Measurements from ENCODE around the gene PAXX.
A peak's percentile ranks its signal among the peaks of the same experiment; 100 is the strongest.

PAXX gene

GRCh38 chr9:136964171-136964689 is 28.0 kb upstream of the PAXX start:
- Histone ChIP-seq H3K4me1 (ENCODE audit: control insufficient read depth, insufficient read depth, low read length) (no peaks in the 10 kb centered on the region), H3K4me3 (ENCODE audit: low read length) (no peak overlapping the region), H3K9ac (ENCODE audit: low read length) (no peak overlapping the region), H3K36me3 (ENCODE audit: control insufficient read depth, insufficient read depth, low read length) (no peaks in the 10 kb centered on the region), H3K27ac (ENCODE audit: low read depth, low read length) (no peak overlapping the region), H3K27me3 (ENCODE audit: control insufficient read depth, insufficient read depth, low read length) (no peaks in the 10 kb centered on the region)

GRCh38 chr9:136964833-136965422 is 27.3 kb upstream of the PAXX start:
- Histone ChIP-seq H3K36me3 (ENCODE audit: control insufficient read depth, insufficient read depth, low read length) (no peaks in the 10 kb centered on the region), H3K9ac (ENCODE audit: low read length) (no peak overlapping the region), H3K4me3 (ENCODE audit: low read length) (no peak overlapping the region), H3K27ac (ENCODE audit: low read depth, low read length) (no peak overlapping the region), H3K4me1 (ENCODE audit: control insufficient read depth, insufficient read depth, low read length) (no peaks in the 10 kb centered on the region), H3K27me3 (ENCODE audit: control insufficient read depth, insufficient read depth, low read length) (no peaks in the 10 kb centered on the region)

GRCh38 chr9:136965771-136966484 is 26.3 kb upstream of the PAXX start:
- H3K36me3 ChIP-seq (ENCODE audit: control insufficient read depth, insufficient read depth, low read length), result no peaks in the 10 kb centered on the region
- no peaks in the 10 kb centered on the region for H3K4me1 ChIP-seq (ENCODE audit: control insufficient read depth, insufficient read depth, low read length)
- H3K27ac ChIP-seq (ENCODE audit: low read depth, low read length), result no peak overlapping the region
- H3K27me3 ChIP-seq (ENCODE audit: control insufficient read depth, insufficient read depth, low read length), result no peaks in the 10 kb centered on the region
- peak overlapping the region; percentile 24 for H3K4me3 ChIP-seq (ENCODE audit: low read length)
- H3K9ac ChIP-seq (ENCODE audit: low read length), result no peak overlapping the region

GRCh38 chr9:136968333-136969127 is 23.7 kb upstream of the PAXX start:
- Histone ChIP-seq H3K27me3 (ENCODE audit: control insufficient read depth, insufficient read depth, low read length) (no peaks in the 10 kb centered on the region), H3K36me3 (ENCODE audit: control insufficient read depth, insufficient read depth, low read length) (no peaks in the 10 kb centered on the region), H3K27ac (ENCODE audit: low read depth, low read length) (no peak overlapping the region), H3K4me1 (ENCODE audit: control insufficient read depth, insufficient read depth, low read length) (no peaks in the 10 kb centered on the region), H3K4me3 (ENCODE audit: low read length) (no peak overlapping the region), H3K9ac (ENCODE audit: low read length) (no peak overlapping the region)

- no peak overlapping the region for H3K4me3 ChIP-seq (ENCODE audit: low read length)
- H3K4me1 ChIP-seq (ENCODE audit: control insufficient read depth, insufficient read depth, low read length), result no peaks in the 10 kb centered on the region
- H3K36me3 ChIP-seq (ENCODE audit: control insufficient read depth, insufficient read depth, low read length), result no peaks in the 10 kb centered on the region
- no peak overlapping the region for H3K27ac ChIP-seq (ENCODE audit: low read depth, low read length)
- H3K27me3 ChIP-seq (ENCODE audit: control insufficient read depth, insufficient read depth, low read length), result no peaks in the 10 kb centered on the region
- no peak overlapping the region for H3K9ac ChIP-seq (ENCODE audit: low read length)
Observed at GRCh38 chr9:136969150-136969549, 23.1 kb upstream of the PAXX start.

- Histone ChIP-seq H3K27ac (ENCODE audit: low read depth, low read length) (no peak overlapping the region), H3K4me1 (ENCODE audit: control insufficient read depth, insufficient read depth, low read length) (no peaks in the 10 kb centered on the region), H3K9ac (ENCODE audit: low read length) (no peak overlapping the region), H3K4me3 (ENCODE audit: low read length) (no peak overlapping the region), H3K36me3 (ENCODE audit: control insufficient read depth, insufficient read depth, low read length) (no peaks in the 10 kb centered on the region), H3K27me3 (ENCODE audit: control insufficient read depth, insufficient read depth, low read length) (no peaks in the 10 kb centered on the region)
Observed at GRCh38 chr9:136969774-136970173, 22.4 kb upstream of the PAXX start.

- Histone ChIP-seq H3K4me1 (ENCODE audit: control insufficient read depth, insufficient read depth, low read length) (no peaks in the 10 kb centered on the region), H3K9ac (ENCODE audit: low read length) (no peak overlapping the region), H3K27ac (ENCODE audit: low read depth, low read length) (no peak overlapping the region), H3K36me3 (ENCODE audit: control insufficient read depth, insufficient read depth, low read length) (no peaks in the 10 kb centered on the region), H3K4me3 (ENCODE audit: low read length) (no peak overlapping the region), H3K27me3 (ENCODE audit: control insufficient read depth, insufficient read depth, low read length) (no peaks in the 10 kb centered on the region)
Observed at GRCh38 chr9:136970361-136970760, 21.9 kb upstream of the PAXX start.

- Histone ChIP-seq H3K4me3 (ENCODE audit: low read length) (no peak overlapping the region), H3K27ac (ENCODE audit: low read depth, low read length) (no peak overlapping the region), H3K4me1 (ENCODE audit: control insufficient read depth, insufficient read depth, low read length) (no peaks in the 10 kb centered on the region), H3K27me3 (ENCODE audit: control insufficient read depth, insufficient read depth, low read length) (no peaks in the 10 kb centered on the region), H3K36me3 (ENCODE audit: control insufficient read depth, insufficient read depth, low read length) (no peaks in the 10 kb centered on the region), H3K9ac (ENCODE audit: low read length) (no peak overlapping the region)
Observed at GRCh38 chr9:136971746-136972145, 20.5 kb upstream of the PAXX start.

GRCh38 chr9:136972335-136972734 is 19.9 kb upstream of the PAXX start:
- no peaks in the 10 kb centered on the region for H3K27me3 ChIP-seq (ENCODE audit: control insufficient read depth, insufficient read depth, low read length)

GRCh38 chr9:136972743-136973142 is 19.5 kb upstream of the PAXX start:
- Histone ChIP-seq H3K4me1 (ENCODE audit: control insufficient read depth, insufficient read depth, low read length) (no peaks in the 10 kb centered on the region), H3K36me3 (ENCODE audit: control insufficient read depth, insufficient read depth, low read length) (no peaks in the 10 kb centered on the region), H3K27me3 (ENCODE audit: control insufficient read depth, insufficient read depth, low read length) (no peaks in the 10 kb centered on the region), H3K4me3 (ENCODE audit: low read length) (no peak overlapping the region), H3K9ac (ENCODE audit: low read length) (no peak overlapping the region), H3K27ac (ENCODE audit: low read depth, low read length) (no peak overlapping the region)

More at GRCh38 chr9:136972335-136972734, 19.9 kb upstream of the PAXX start:
- Histone ChIP-seq H3K36me3 (ENCODE audit: control insufficient read depth, insufficient read depth, low read length) (no peaks in the 10 kb centered on the region), H3K4me3 (ENCODE audit: low read length) (no peak overlapping the region), H3K9ac (ENCODE audit: low read length) (no peak overlapping the region), H3K27ac (ENCODE audit: low read depth, low read length) (no peak overlapping the region), H3K4me1 (ENCODE audit: control insufficient read depth, insufficient read depth, low read length) (no peaks in the 10 kb centered on the region)

GRCh38 chr9:136973618-136974617 is 18.3 kb upstream of the PAXX start:
- H3K4me1 ChIP-seq (ENCODE audit: control insufficient read depth, insufficient read depth, low read length), result no peaks in the 10 kb centered on the region
- no peaks in the 10 kb centered on the region for H3K36me3 ChIP-seq (ENCODE audit: control insufficient read depth, insufficient read depth, low read length)
- no peak overlapping the region for H3K9ac ChIP-seq (ENCODE audit: low read length)
- no peak overlapping the region for H3K27ac ChIP-seq (ENCODE audit: low read depth, low read length)
- no peaks in the 10 kb centered on the region for H3K27me3 ChIP-seq (ENCODE audit: control insufficient read depth, insufficient read depth, low read length)
- H3K4me3 ChIP-seq (ENCODE audit: low read length), result no peak overlapping the region
